Measurements from ENCODE around the gene ST6GALNAC5.

The ST6GALNAC5 gene

DNA sequence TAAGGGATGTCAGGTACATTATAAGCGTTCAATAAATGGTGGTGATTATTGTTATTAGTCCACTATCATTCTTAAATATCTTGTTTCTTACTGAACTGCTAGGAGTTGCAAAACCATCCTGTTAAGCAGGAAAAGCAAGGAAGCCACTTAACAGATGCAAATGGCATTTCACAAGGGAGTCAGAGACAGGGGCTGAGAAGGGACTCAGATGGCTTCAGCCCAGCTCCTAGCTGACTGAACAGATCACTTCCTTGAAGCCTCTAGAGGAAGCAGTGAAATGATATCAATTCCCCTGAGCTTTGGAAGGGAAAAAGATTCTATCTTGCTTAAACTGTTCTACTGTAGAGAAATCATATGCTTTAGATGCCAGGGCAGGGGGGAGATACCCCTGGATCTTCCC lies 151.5 kb downstream of the ST6GALNAC5 start:
- H3K9me3 ChIP-seq (ENCODE audit: insufficient read depth, low read depth, low read length), result no peaks in the 10 kb centered on the region
- H2BK12ac ChIP-seq (ENCODE audit: low read length), result no peak overlapping the region
- H3K18ac ChIP-seq (ENCODE audit: low read length), result no peak overlapping the region
- no peak overlapping the region for H3K14ac ChIP-seq (ENCODE audit: low read length)
- no peak overlapping the region for H4K8ac ChIP-seq (ENCODE audit: low read depth, low read length)
- H3K36me3 ChIP-seq (ENCODE audit: control insufficient read depth in 1 of 2, insufficient read depth in 2 of 2, low read length in 2 of 2), result no peaks in the 10 kb centered on the region
- H3K79me2 ChIP-seq (ENCODE audit: control insufficient read depth, insufficient read depth, low read length, poor library complexity), result no peaks in the 10 kb centered on the region
- no peak overlapping the region for H2BK5ac ChIP-seq (ENCODE audit: low read depth, low read length, poor library complexity)
- WGBS (ENCODE audit: extremely low coverage, insufficient coverage, insufficient read length), result no CpG with 5 or more reads among the region's 1 CpG
- H3K23ac ChIP-seq (ENCODE audit: low read length), result no peak overlapping the region
- H3K79me1 ChIP-seq (ENCODE audit: low read length), result no peaks in the 10 kb centered on the region
- DNase-seq, result peak; percentile 63 to 86
- no peak overlapping the region for H3K4ac ChIP-seq (ENCODE audit: low read depth, low read length)
- H2AFZ ChIP-seq (ENCODE audit: insufficient read depth, low read length, poor library complexity), result no peak overlapping the region
- H3K4me3 ChIP-seq (ENCODE audit: low read depth, low read length), result no peak overlapping the region
- H3K4me2 ChIP-seq (ENCODE audit: low read length), result no peak overlapping the region
- H2AK5ac ChIP-seq (ENCODE audit: low read length), result no peak overlapping the region
- H3K9ac ChIP-seq (ENCODE audit: low read length), result no peak overlapping the region
- no peak overlapping the region for H2BK120ac ChIP-seq (ENCODE audit: insufficient read depth, low read length, poor library complexity)
- H4K91ac ChIP-seq (ENCODE audit: low read depth, low read length), result no peak overlapping the region
- no peak overlapping the region for H4K12ac ChIP-seq (ENCODE audit: low read depth, low read length)
- H3K27me3 ChIP-seq (ENCODE audit: insufficient read depth, low read length), result no peaks in the 10 kb centered on the region
- peaks cover 8 to 10% of the 10 kb centered on the region in 2 experiments for H3K4me1 ChIP-seq (ENCODE audit: control insufficient read depth in 1 of 2, insufficient read depth in 2 of 2, low read length in 2 of 2)
- no peak overlapping the region for H3K27ac ChIP-seq (ENCODE audit: low read depth, low read length)

DNA sequence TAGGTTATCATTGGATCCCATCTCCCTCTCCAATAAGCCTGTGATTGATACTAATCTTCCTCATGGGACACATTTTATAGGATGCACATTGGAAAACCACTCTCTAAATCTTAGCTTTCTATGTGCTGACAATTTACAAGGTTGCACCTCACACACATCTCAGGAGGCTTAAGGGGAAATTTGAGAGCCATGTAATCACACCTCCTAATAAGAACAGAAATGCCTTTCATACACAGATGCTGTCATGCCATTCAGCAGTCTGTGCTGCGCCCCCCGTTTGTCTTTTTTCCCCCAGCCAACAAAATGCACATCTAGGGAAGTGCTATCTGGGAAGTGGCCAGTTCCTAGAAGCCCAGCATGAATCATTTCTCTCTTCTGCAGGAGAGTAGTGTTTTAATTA lies 154.5 kb downstream of the ST6GALNAC5 start:
- Histone ChIP-seq H2BK120ac (ENCODE audit: insufficient read depth, low read length, poor library complexity) (no peak overlapping the region), H3K79me1 (ENCODE audit: low read length) (no peaks in the 10 kb centered on the region), H2AK5ac (ENCODE audit: low read length) (no peak overlapping the region), H4K91ac (ENCODE audit: low read depth, low read length) (no peak overlapping the region), H3K79me2 (ENCODE audit: control insufficient read depth, insufficient read depth, low read length, poor library complexity) (no peaks in the 10 kb centered on the region), H3K4me2 (ENCODE audit: low read length) (no peak overlapping the region), H3K9me3 (ENCODE audit: insufficient read depth, low read depth, low read length) (no peaks in the 10 kb centered on the region), H3K27ac (ENCODE audit: low read depth, low read length) (no peak overlapping the region), H3K9ac (ENCODE audit: low read length) (no peak overlapping the region), H2AFZ (ENCODE audit: insufficient read depth, low read length, poor library complexity) (no peak overlapping the region), H3K4ac (ENCODE audit: low read depth, low read length) (no peak overlapping the region), H2BK5ac (ENCODE audit: low read depth, low read length, poor library complexity) (no peak overlapping the region), H3K14ac (ENCODE audit: low read length) (no peak overlapping the region), H3K4me3 (ENCODE audit: low read depth, low read length) (no peak overlapping the region), H4K8ac (ENCODE audit: low read depth, low read length) (no peak overlapping the region), H3K4me1 (ENCODE audit: control insufficient read depth in 1 of 2, insufficient read depth in 2 of 2, low read length in 2 of 2) (peaks cover 8 to 16% of the 10 kb centered on the region in 2 experiments), H4K12ac (ENCODE audit: low read depth, low read length) (no peak overlapping the region), H2BK12ac (ENCODE audit: low read length) (no peak overlapping the region), H3K18ac (ENCODE audit: low read length) (no peak overlapping the region), H3K36me3 (ENCODE audit: control insufficient read depth in 1 of 2, insufficient read depth in 2 of 2, low read length in 2 of 2) (no peaks in the 10 kb centered on the region), H3K27me3 (ENCODE audit: insufficient read depth, low read length) (no peaks in the 10 kb centered on the region), H3K23ac (ENCODE audit: low read length) (no peak overlapping the region)
- no peak for DNase-seq
- WGBS (ENCODE audit: extremely low coverage, insufficient coverage, insufficient read length), result no CpG with 5 or more reads among the region's 2 CpGs

GRCh38 chr1:77024500-77024899 lies 157.2 kb downstream of the ST6GALNAC5 start:
- no peak overlapping the region for H3K9ac ChIP-seq (ENCODE audit: low read length)
- no peak overlapping the region for H3K4me2 ChIP-seq (ENCODE audit: low read length)
- no peak overlapping the region for H2BK120ac ChIP-seq (ENCODE audit: insufficient read depth, low read length, poor library complexity)
- H3K27me3 ChIP-seq (ENCODE audit: insufficient read depth, low read length), result no peaks in the 10 kb centered on the region
- H2AK5ac ChIP-seq (ENCODE audit: low read length), result no peak overlapping the region
- DNase-seq, result no peak
- no peaks in the 10 kb centered on the region for H3K9me3 ChIP-seq (ENCODE audit: insufficient read depth, low read depth, low read length)
- no peak overlapping the region for H2AFZ ChIP-seq (ENCODE audit: insufficient read depth, low read length, poor library complexity)
- H2BK12ac ChIP-seq (ENCODE audit: low read length), result no peak overlapping the region
- no peak overlapping the region for H3K18ac ChIP-seq (ENCODE audit: low read length)
- H3K23ac ChIP-seq (ENCODE audit: low read length), result no peak overlapping the region
- H4K12ac ChIP-seq (ENCODE audit: low read depth, low read length), result no peak overlapping the region
- H3K79me2 ChIP-seq (ENCODE audit: control insufficient read depth, insufficient read depth, low read length, poor library complexity), result no peaks in the 10 kb centered on the region
- no CpG with 5 or more reads among the region's 4 CpGs for WGBS (ENCODE audit: extremely low coverage, insufficient coverage, insufficient read length)
- H3K79me1 ChIP-seq (ENCODE audit: low read length), result peaks cover 4% of the 10 kb centered on the region
- H3K4ac ChIP-seq (ENCODE audit: low read depth, low read length), result no peak overlapping the region
- H3K36me3 ChIP-seq (ENCODE audit: control insufficient read depth in 1 of 2, insufficient read depth in 2 of 2, low read length in 2 of 2), result no peaks in the 10 kb centered on the region
- no peak overlapping the region for H4K8ac ChIP-seq (ENCODE audit: low read depth, low read length)
- H3K4me1 ChIP-seq (ENCODE audit: control insufficient read depth in 1 of 2, insufficient read depth in 2 of 2, low read length in 2 of 2), result peaks cover 8 to 16% of the 10 kb centered on the region in 2 experiments
- no peak overlapping the region for H4K91ac ChIP-seq (ENCODE audit: low read depth, low read length)
- no peak overlapping the region for H3K4me3 ChIP-seq (ENCODE audit: low read depth, low read length)
- H3K27ac ChIP-seq (ENCODE audit: low read depth, low read length), result no peak overlapping the region
- no peak overlapping the region for H2BK5ac ChIP-seq (ENCODE audit: low read depth, low read length, poor library complexity)
- H3K14ac ChIP-seq (ENCODE audit: low read length), result no peak overlapping the region

DNA sequence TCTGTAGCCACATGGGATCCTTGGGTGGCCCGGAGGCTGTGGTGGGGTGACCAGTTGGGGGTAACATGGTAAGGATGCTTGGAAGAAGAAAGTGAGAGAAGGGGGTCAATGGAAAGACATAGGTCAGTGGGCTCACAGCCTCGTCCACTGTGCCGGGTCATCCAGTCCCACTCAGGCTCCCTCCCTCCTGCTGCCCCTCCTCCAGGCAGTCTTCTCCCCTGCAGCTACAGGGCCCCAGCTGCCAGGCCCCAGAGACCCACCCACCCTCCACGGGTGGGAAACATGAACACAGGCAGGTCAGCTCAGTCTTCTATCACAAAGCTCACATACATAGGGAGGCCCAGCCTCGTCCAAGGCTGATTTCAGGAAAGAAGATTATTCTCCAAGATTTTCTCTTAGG lies 158.3 kb downstream of the ST6GALNAC5 start:
- H3K79me1 ChIP-seq (ENCODE audit: low read length), result peaks cover 4% of the 10 kb centered on the region
- no peaks in the 10 kb centered on the region for H3K27me3 ChIP-seq (ENCODE audit: insufficient read depth, low read length)
- no peak overlapping the region for H3K9ac ChIP-seq (ENCODE audit: low read length)
- no peak overlapping the region for H3K18ac ChIP-seq (ENCODE audit: low read length)
- no peak overlapping the region for H2AK5ac ChIP-seq (ENCODE audit: low read length)
- H2BK5ac ChIP-seq (ENCODE audit: low read depth, low read length, poor library complexity), result no peak overlapping the region
- no peak overlapping the region for H3K4ac ChIP-seq (ENCODE audit: low read depth, low read length)
- no peaks in the 10 kb centered on the region for H3K36me3 ChIP-seq (ENCODE audit: control insufficient read depth in 1 of 2, insufficient read depth in 2 of 2, low read length in 2 of 2)
- H3K4me3 ChIP-seq (ENCODE audit: low read depth, low read length), result no peak overlapping the region
- H2AFZ ChIP-seq (ENCODE audit: insufficient read depth, low read length, poor library complexity), result no peak overlapping the region
- no peaks in the 10 kb centered on the region for H3K79me2 ChIP-seq (ENCODE audit: control insufficient read depth, insufficient read depth, low read length, poor library complexity)
- H2BK12ac ChIP-seq (ENCODE audit: low read length), result no peak overlapping the region
- H3K23ac ChIP-seq (ENCODE audit: low read length), result no peak overlapping the region
- H4K12ac ChIP-seq (ENCODE audit: low read depth, low read length), result no peak overlapping the region
- no peak overlapping the region for H3K4me2 ChIP-seq (ENCODE audit: low read length)
- no peak overlapping the region for H4K91ac ChIP-seq (ENCODE audit: low read depth, low read length)
- no CpG with 5 or more reads among the region's 5 CpGs for WGBS (ENCODE audit: extremely low coverage, insufficient coverage, insufficient read length)
- no peak overlapping the region for H3K27ac ChIP-seq (ENCODE audit: low read depth, low read length)
- H2BK120ac ChIP-seq (ENCODE audit: insufficient read depth, low read length, poor library complexity), result no peak overlapping the region
- peaks cover 7 to 15% of the 10 kb centered on the region in 2 experiments for H3K4me1 ChIP-seq (ENCODE audit: control insufficient read depth in 1 of 2, insufficient read depth in 2 of 2, low read length in 2 of 2)
- DNase-seq, result no peak
- no peak overlapping the region for H4K8ac ChIP-seq (ENCODE audit: low read depth, low read length)
- no peaks in the 10 kb centered on the region for H3K9me3 ChIP-seq (ENCODE audit: insufficient read depth, low read depth, low read length)
- H3K14ac ChIP-seq (ENCODE audit: low read length), result no peak overlapping the region

Measured in trophoblast cell (in vitro differentiated cells and primary cell).